ENCODE data around the gene CACNG6. TPM values are rescaled to one million over a fixed set of nuclear protein-coding genes. Genes with fewer than 3 reads are reported as not detected.

CACNG6 gene
- total RNA-seq, 1 donor from 2014 or later = 0.21 TPM

DNA sequence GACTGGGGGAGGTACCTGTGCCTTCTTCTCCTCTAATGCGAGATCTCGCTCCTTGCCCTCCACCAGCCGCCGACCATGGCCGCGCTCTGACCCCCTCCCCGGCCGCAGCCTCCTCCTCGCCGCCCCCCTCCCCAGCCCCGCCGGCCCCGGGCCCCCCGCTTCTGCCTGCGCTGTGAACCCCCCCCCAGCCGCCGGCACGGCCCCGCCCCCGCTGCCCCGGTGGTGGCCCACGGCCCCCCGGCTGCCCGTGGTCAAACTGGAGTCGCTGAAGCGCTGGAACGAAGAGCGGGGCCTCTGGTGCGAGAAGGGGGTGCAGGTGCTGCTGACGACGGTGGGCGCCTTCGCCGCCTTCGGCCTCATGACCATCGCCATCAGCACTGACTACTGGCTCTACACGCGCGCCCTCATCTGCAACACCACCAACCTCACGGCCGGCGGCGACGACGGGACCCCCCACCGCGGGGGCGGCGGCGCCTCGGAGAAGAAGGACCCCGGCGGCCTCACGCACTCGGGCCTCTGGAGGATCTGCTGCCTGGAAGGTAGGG lies 28.5 kb upstream of the CACNG6 start, which contains the start of gene CACNG8:
Gene CACNG8 (plus strand): TSS at position 51 of the 545 bp plus-strand sequence.
- H3K9me3 Mint-ChIP-seq (ENCODE audit: unreplicated experiment) = no peaks in the 10 kb centered on the region
- no peak within 1 kb of the TSS for H3K27ac Mint-ChIP-seq (ENCODE audit: unreplicated experiment)
- TF ChIP-seq, protein P1, sequence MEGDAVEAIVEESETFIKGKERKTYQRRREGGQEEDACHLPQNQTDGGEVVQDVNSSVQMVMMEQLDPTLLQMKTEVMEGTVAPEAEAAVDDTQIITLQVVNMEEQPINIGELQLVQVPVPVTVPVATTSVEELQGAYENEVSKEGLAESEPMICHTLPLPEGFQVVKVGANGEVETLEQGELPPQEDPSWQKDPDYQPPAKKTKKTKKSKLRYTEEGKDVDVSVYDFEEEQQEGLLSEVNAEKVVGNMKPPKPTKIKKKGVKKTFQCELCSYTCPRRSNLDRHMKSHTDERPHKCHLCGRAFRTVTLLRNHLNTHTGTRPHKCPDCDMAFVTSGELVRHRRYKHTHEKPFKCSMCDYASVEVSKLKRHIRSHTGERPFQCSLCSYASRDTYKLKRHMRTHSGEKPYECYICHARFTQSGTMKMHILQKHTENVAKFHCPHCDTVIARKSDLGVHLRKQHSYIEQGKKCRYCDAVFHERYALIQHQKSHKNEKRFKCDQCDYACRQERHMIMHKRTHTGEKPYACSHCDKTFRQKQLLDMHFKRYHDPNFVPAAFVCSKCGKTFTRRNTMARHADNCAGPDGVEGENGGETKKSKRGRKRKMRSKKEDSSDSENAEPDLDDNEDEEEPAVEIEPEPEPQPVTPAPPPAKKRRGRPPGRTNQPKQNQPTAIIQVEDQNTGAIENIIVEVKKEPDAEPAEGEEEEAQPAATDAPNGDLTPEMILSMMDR (IDR thresholded peaks at IDR 0.05; ENCODE audit: unreplicated experiment) = no peak
- H3K4me1 Mint-ChIP-seq (ENCODE audit: unreplicated experiment) = peaks cover 39% of the 10 kb centered on the region
- peaks cover 13% of the 10 kb centered on the region for H3K27me3 Mint-ChIP-seq (ENCODE audit: unreplicated experiment)
- H3K36me3 Mint-ChIP-seq (ENCODE audit: low read depth, unreplicated experiment) = peaks cover 4% of the 10 kb centered on the region
- peak within 1 kb of the TSS; percentile 93 for H3K4me3 Mint-ChIP-seq (ENCODE audit: unreplicated experiment)
- DNase-seq (ENCODE audit: low spot score) = no peak

DNA sequence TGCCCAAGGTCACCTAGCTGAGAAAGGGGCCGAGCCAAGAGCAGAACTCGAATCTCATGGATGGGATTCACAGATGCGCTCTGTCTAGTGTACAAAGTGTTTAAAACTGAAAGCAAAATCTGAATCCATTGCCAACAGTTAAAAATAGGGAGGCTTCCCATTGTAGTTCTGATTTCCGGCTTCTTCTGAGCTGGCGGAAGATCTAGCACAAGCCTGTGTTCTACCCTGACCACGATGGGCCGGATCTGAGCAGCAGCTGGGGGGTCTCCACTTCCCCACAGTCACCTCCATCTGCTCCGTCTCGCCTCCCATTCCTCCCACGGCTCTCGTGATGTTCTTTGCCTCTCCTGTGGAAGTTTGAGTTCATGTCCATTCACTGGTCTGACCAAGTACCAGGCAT lies 26.3 kb upstream of the CACNG6 start:
- Mint-ChIP-seq H3K4me1 (ENCODE audit: unreplicated experiment) (peaks cover 33% of the 10 kb centered on the region), H3K27me3 (ENCODE audit: unreplicated experiment) (peaks cover 13% of the 10 kb centered on the region), H3K4me3 (ENCODE audit: unreplicated experiment) (peak overlapping the region; percentile 82), H3K36me3 (ENCODE audit: low read depth, unreplicated experiment) (peaks cover 4% of the 10 kb centered on the region), H3K27ac (ENCODE audit: unreplicated experiment) (no peak overlapping the region), H3K9me3 (ENCODE audit: unreplicated experiment) (no peaks in the 10 kb centered on the region)
- no peak for DNase-seq (ENCODE audit: low spot score)
- TF ChIP-seq, protein P1 (IDR thresholded peaks at IDR 0.05; ENCODE audit: unreplicated experiment) = no peak

DNA sequence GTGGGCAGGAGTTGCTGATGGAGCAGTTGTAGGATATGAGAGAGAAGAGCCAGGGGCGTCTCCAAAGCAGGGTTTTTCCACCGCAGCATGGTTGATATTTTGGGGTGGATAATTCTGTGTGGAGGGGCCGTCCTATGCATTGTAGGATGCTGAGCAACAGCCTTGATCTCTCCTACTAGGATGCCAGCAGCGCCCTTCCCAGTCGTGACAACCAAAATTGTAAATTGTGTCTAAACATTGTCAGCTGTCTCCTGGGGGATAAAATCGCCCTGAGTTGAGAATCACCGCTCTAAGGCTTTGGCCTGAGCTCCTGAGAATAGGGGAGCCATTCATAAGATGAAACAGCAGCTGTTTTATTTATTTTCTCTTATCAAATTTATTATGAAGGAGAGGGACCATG lies 24.5 kb upstream of the CACNG6 start:
- H3K36me3 Mint-ChIP-seq (ENCODE audit: low read depth, unreplicated experiment) = peaks cover under 1% of the 10 kb centered on the region
- H3K9me3 Mint-ChIP-seq (ENCODE audit: unreplicated experiment) = no peaks in the 10 kb centered on the region
- peaks cover 17% of the 10 kb centered on the region for H3K4me1 Mint-ChIP-seq (ENCODE audit: unreplicated experiment)
- peaks cover 12% of the 10 kb centered on the region for H3K27me3 Mint-ChIP-seq (ENCODE audit: unreplicated experiment)
- DNase-seq (ENCODE audit: low spot score) = no peak
- H3K27ac Mint-ChIP-seq (ENCODE audit: unreplicated experiment) = no peak overlapping the region
- H3K4me3 Mint-ChIP-seq (ENCODE audit: unreplicated experiment) = no peak overlapping the region
- TF ChIP-seq, protein P1 (IDR thresholded peaks at IDR 0.05; ENCODE audit: unreplicated experiment) = no peak

DNA sequence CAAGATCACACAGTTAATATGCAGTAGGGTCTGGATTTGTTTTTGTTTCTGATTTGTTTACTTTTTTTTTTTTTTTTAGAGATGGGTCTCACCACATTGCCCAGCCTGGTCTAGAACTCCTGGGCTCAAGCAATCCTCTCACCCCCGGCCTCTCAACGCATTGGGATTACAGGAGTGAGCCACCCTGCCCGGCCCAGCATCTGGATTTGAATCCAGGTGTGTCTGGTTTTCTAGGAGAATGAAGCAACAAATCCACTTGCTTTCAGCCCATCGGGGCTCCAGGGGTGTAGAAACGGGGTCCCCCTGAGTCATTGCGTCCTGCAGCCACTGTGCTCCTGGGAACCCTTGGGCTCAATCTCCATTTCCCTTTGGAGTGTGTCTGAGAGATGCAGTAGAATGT lies 22.1 kb upstream of the CACNG6 start:
- H3K4me1 Mint-ChIP-seq (ENCODE audit: unreplicated experiment) = peaks cover 6% of the 10 kb centered on the region
- H3K27me3 Mint-ChIP-seq (ENCODE audit: unreplicated experiment) = peaks cover 8% of the 10 kb centered on the region
- no peaks in the 10 kb centered on the region for H3K9me3 Mint-ChIP-seq (ENCODE audit: unreplicated experiment)
- H3K4me3 Mint-ChIP-seq (ENCODE audit: unreplicated experiment) = no peak overlapping the region
- no peak overlapping the region for H3K27ac Mint-ChIP-seq (ENCODE audit: unreplicated experiment)
- TF ChIP-seq, protein P1 (IDR thresholded peaks at IDR 0.05; ENCODE audit: unreplicated experiment) = no peak
- no peaks in the 10 kb centered on the region for H3K36me3 Mint-ChIP-seq (ENCODE audit: low read depth, unreplicated experiment)
- no peak for DNase-seq (ENCODE audit: low spot score)

DNA sequence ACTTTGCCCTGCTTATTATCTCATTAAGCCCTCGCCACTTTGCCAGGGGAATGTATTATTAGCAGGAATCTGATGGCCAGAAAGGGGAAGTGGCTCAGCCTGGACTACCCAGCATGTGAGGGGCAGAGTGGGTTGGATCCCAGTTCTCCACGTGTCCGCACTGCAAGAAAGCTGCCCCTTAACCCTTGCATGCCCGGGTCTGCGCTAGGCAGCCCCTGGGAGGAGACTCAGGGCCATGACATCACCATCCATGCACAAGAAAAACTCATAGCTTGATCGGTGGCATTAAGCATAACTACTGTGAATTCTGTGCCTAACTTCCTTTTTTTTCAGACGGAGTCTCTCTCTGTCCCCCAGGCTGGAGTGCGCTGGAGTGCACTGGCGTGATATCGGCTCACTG lies 19.8 kb upstream of the CACNG6 start:
- TF ChIP-seq, protein P1 (IDR thresholded peaks at IDR 0.05; ENCODE audit: unreplicated experiment) = no peak
- Mint-ChIP-seq H3K9me3 (ENCODE audit: unreplicated experiment) (no peaks in the 10 kb centered on the region), H3K4me1 (ENCODE audit: unreplicated experiment) (no peaks in the 10 kb centered on the region), H3K36me3 (ENCODE audit: low read depth, unreplicated experiment) (no peaks in the 10 kb centered on the region), H3K4me3 (ENCODE audit: unreplicated experiment) (no peak overlapping the region), H3K27me3 (ENCODE audit: unreplicated experiment) (peaks cover 4% of the 10 kb centered on the region), H3K27ac (ENCODE audit: unreplicated experiment) (no peak overlapping the region)
- DNase-seq (ENCODE audit: low spot score) = no peak

All from endothelial cell (in vitro differentiated cells).